Superior temporal gyrus (tissue), 1 donor: ENCODE measurements around the gene WDR20.
A peak's percentile ranks its signal among the peaks of the same experiment; 100 is the strongest.
"Not testable (repeated sequence)": the region's sequence is repeated elsewhere in the genome, so short reads cannot be mapped to it uniquely, and the experiment has no call there.

ENCODE experiments used
- DNase-seq: peaks from one replicate; pipeline ENCODE4 v3.0.0-alpha.2; 2016; ENCODE audit errors: extremely low spot score

The WDR20 gene

GRCh38 chr14:102134021-102134420, 5.7 kb upstream of the WDR20 start:
- not testable (repeated sequence) for DNase-seq

- not testable (repeated sequence) for DNase-seq
These were observed 5.0 kb upstream of the WDR20 start for GRCh38 chr14:102134719-102135118.

GRCh38 chr14:102135456-102135855, 4.2 kb upstream of the WDR20 start:
- DNase-seq: not testable (repeated sequence)

- no peak for DNase-seq
These were observed 1.2 kb upstream of the WDR20 start for GRCh38 chr14:102138535-102138934.

GRCh38 chr14:102138961-102139285, 774 bp upstream of the WDR20 start:
- peak; percentile 43 for DNase-seq

- no peak for DNase-seq
These were observed 491 bp downstream of the WDR20 start for GRCh38 chr14:102140027-102140749.

- DNase-seq: peak; percentile 56
These were observed 1.1 kb downstream of the WDR20 start for GRCh38 chr14:102140750-102141145.

GRCh38 chr14:102141797-102142196, 2.1 kb downstream of the WDR20 start:
- DNase-seq: no peak

GRCh38 chr14:102144914-102145313, 5.2 kb downstream of the WDR20 start:
- DNase-seq: no peak

- no peak for DNase-seq
These were observed 5.7 kb downstream of the WDR20 start for GRCh38 chr14:102145395-102145794.

GRCh38 chr14:102146423-102146822, 6.7 kb downstream of the WDR20 start:
- DNase-seq: no peak

GRCh38 chr14:102150083-102150482, 10.4 kb downstream of the WDR20 start:
- DNase-seq: no peak

- DNase-seq: peak; percentile 7
These were observed 11.0 kb downstream of the WDR20 start for GRCh38 chr14:102150744-102151143.

- not testable (repeated sequence) for DNase-seq
These were observed 11.7 kb downstream of the WDR20 start for GRCh38 chr14:102151411-102151810.

GRCh38 chr14:102154121-102154520, 14.4 kb downstream of the WDR20 start:
- DNase-seq: peak; percentile 4

- peak; percentile 5 for DNase-seq
These were observed 15.3 kb downstream of the WDR20 start for GRCh38 chr14:102154821-102155549.

GRCh38 chr14:102157346-102157745, 17.6 kb downstream of the WDR20 start:
- DNase-seq: peak; percentile 16

GRCh38 chr14:102158797-102159196, 19.1 kb downstream of the WDR20 start:
- no peak for DNase-seq

- peak; percentile 3 for DNase-seq
These were observed 20.1 kb downstream of the WDR20 start for GRCh38 chr14:102159841-102160240.

- no peak for DNase-seq
These were observed 22.8 kb downstream of the WDR20 start for GRCh38 chr14:102162487-102162886.

- DNase-seq: peak; percentile 9
These were observed 24.5 kb downstream of the WDR20 start for GRCh38 chr14:102164241-102164641.

- DNase-seq: no peak
These were observed 25.3 kb downstream of the WDR20 start for GRCh38 chr14:102164965-102165364.

- DNase-seq: peak; percentile 25
These were observed 30.4 kb downstream of the WDR20 start for GRCh38 chr14:102170061-102170460.
